Neutrophil (primary cell): ENCODE measurements around the gene PPFIBP2.

Experiments
- H3K27ac ChIP-seq: fragments of 200-600 bp; sonication (generic); 2 replicates; pipeline ENCODE4 v1.5.1; 2016; ENCODE audit warnings: mild to moderate bottlenecking, moderate library complexity
- H3K27me3 ChIP-seq: fragments of 200-600 bp; sonication (generic); 2 replicates; pipeline ENCODE4 v1.6.0; 2016; ENCODE audit warnings: mild to moderate bottlenecking
- H3K36me3 ChIP-seq: fragments of 200-600 bp; sonication (generic); 2 replicates; pipeline ENCODE4 v1.5.1; 2017
- H3K4me1 ChIP-seq, 2 experiments: fragments of 200-600 bp in 1 of 2; sonication (generic) in 1 of 2; 1 replicate in 1 of 2; 2 replicates in 1 of 2; pipeline versions ENCODE4 v1.5.1 to v1.6.1; 2013 to 2016; ENCODE audit warnings: low read depth in 1 of 2, low read length in 1 of 2, mild to moderate bottlenecking in 1 of 2, moderate library complexity in 1 of 2; ENCODE audit not compliant: control insufficient read depth in 1 of 2, insufficient read depth in 1 of 2
- H3K4me3 ChIP-seq, 2 experiments: fragments of 200-600 bp in 1 of 2; sonication (generic) in 1 of 2; 1 replicate in 1 of 2; 2 replicates in 1 of 2; pipeline ENCODE4 v1.5.1; 2013 to 2016; ENCODE audit warnings: low read depth in 1 of 2, low read length in 1 of 2, mild to moderate bottlenecking in 1 of 2, moderate library complexity in 1 of 2
- H3K9me3 ChIP-seq: fragments of 200-600 bp; sonication (generic); 2 replicates; pipeline ENCODE4 v1.5.1; 2016
- TF ChIP-seq, protein P1 (sequence below): fragments of 200-600 bp; sonication (generic); IDR thresholded peaks from 2 replicates; pipeline ENCODE4 v1.5.1; 2016; ENCODE audit warnings: antibody characterized with exemption

The PPFIBP2 gene

GRCh38 chr11:7673724-7674434, 160.1 kb downstream of the PPFIBP2 start:
- peak overlapping the region in 1 of 2 experiments; percentile 57 for H3K4me3 ChIP-seq
- TF ChIP-seq, protein P1, sequence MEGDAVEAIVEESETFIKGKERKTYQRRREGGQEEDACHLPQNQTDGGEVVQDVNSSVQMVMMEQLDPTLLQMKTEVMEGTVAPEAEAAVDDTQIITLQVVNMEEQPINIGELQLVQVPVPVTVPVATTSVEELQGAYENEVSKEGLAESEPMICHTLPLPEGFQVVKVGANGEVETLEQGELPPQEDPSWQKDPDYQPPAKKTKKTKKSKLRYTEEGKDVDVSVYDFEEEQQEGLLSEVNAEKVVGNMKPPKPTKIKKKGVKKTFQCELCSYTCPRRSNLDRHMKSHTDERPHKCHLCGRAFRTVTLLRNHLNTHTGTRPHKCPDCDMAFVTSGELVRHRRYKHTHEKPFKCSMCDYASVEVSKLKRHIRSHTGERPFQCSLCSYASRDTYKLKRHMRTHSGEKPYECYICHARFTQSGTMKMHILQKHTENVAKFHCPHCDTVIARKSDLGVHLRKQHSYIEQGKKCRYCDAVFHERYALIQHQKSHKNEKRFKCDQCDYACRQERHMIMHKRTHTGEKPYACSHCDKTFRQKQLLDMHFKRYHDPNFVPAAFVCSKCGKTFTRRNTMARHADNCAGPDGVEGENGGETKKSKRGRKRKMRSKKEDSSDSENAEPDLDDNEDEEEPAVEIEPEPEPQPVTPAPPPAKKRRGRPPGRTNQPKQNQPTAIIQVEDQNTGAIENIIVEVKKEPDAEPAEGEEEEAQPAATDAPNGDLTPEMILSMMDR: no peak
- peaks cover 56% of the 10 kb centered on the region for H3K27me3 ChIP-seq
- H3K36me3 ChIP-seq: no peaks in the 10 kb centered on the region
- H3K4me1 ChIP-seq: peaks cover 0 to 38% of the 10 kb centered on the region in 2 experiments
- no peak overlapping the region for H3K27ac ChIP-seq
- H3K9me3 ChIP-seq: peaks cover 8% of the 10 kb centered on the region

DNA sequence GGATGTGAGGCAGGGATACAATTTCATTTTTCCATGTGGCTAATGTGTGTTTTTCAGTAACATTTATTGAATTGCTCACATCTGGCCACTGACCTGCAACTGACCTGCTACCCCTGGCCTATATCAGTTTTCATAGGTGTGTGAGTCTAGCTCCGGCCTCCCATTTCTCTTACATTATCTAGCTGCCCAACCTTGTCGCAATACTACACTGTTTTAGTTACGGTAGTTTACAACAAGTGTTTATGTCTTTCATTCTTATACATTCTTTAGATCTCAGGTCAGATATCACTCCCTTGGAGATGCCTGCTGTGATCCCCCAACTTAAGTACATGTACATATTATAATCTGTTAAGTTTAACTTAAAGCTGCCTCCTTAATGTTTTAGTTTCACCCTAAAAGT, 161.8 kb downstream of the PPFIBP2 start:
- H3K4me3 ChIP-seq: no peak overlapping the region
- H3K27me3 ChIP-seq: peaks cover 73% of the 10 kb centered on the region
- peaks cover 8% of the 10 kb centered on the region for H3K9me3 ChIP-seq
- peaks cover 0 to 28% of the 10 kb centered on the region in 2 experiments for H3K4me1 ChIP-seq
- TF ChIP-seq, protein P1: no peak
- H3K36me3 ChIP-seq: no peaks in the 10 kb centered on the region
- H3K27ac ChIP-seq: no peak overlapping the region

DNA sequence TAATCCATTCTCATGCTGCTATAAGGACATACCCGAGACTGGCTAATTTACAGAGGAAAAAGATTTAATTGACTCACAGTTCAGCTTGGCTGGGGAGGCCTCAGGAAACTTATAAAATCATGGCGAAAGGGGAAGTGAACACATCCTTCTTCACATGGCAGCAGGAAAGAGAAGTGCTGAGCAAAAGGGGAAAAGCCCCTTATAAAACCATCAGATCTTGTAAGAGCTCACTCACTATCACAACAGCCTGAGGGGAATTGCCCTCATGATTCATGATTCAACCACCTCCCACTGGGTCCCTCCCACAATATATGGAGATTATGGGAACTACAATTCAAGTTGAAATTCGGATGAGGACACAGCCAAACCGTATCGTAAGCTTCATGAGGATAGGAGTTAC, 163.3 kb downstream of the PPFIBP2 start:
- Histone ChIP-seq H3K36me3 (no peaks in the 10 kb centered on the region), H3K4me1 (peaks cover 0 to 16% of the 10 kb centered on the region in 2 experiments), H3K9me3 (peaks cover 8% of the 10 kb centered on the region), H3K27me3 (peaks cover 77% of the 10 kb centered on the region), H3K27ac (no peak overlapping the region), H3K4me3 (no peak overlapping the region)
- TF ChIP-seq, protein P1: no peak

- Histone ChIP-seq H3K27me3 (peaks cover 76% of the 10 kb centered on the region), H3K36me3 (no peaks in the 10 kb centered on the region), H3K27ac (no peak overlapping the region), H3K4me1 (peaks cover 0 to 14% of the 10 kb centered on the region in 2 experiments), H3K9me3 (peaks cover 8% of the 10 kb centered on the region), H3K4me3 (no peak overlapping the region)
- TF ChIP-seq, protein P1: no peak
Observed at GRCh38 chr11:7677796-7678201, 164.0 kb downstream of the PPFIBP2 start.

DNA sequence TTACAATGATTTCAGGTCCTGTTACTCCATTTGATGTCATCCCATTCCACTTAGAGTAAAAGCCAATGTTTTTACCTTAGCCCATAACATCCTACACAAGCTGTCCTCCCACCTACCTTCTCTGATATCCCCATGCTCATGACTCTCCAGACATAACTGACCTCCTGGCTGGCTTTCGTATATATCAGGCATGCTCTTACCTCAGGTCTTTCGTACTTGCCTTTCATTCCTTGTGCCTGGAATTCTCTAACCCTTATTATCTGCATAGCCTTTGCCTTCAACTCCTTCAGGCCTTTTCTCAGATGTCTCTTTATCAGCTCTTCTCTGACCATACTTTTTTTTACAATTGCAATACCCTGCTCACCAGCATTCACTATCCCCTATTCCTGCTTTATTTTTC, 169.8 kb downstream of the PPFIBP2 start:
- Histone ChIP-seq H3K36me3 (no peaks in the 10 kb centered on the region), H3K27me3 (peaks cover 91% of the 10 kb centered on the region), H3K9me3 (no peaks in the 10 kb centered on the region), H3K27ac (no peak overlapping the region), H3K4me3 (no peak overlapping the region), H3K4me1 (no peaks in the 10 kb centered on the region)
- TF ChIP-seq, protein P1: no peak
